PC-3 (cell line): ENCODE measurements around the gene PTPRN2.

Source experiments
- CTCF ChIP-seq: fragments of 300-600 bp; sonication (generic); conservative IDR thresholded peaks from 2 replicates; pipeline ENCODE4 v1.5.1; 2017; ENCODE audit warnings: antibody characterized with exemption, low read depth, mild to moderate bottlenecking, low read length
- EZH2 ChIP-seq: fragments of 300-600 bp; sonication (generic); IDR thresholded peaks from one replicate; pipeline ENCODE4 v1.6.1; 2017; ENCODE audit warnings: antibody characterized with exemption, mild to moderate bottlenecking, low read length; ENCODE audit not compliant: unreplicated experiment
- EZH2phosphoT487 ChIP-seq: fragments of 300-600 bp; sonication (generic); IDR thresholded peaks from 2 replicates; pipeline ENCODE4 v1.6.1; 2018; ENCODE audit warnings: mild to moderate bottlenecking, antibody characterized with exemption, low read length, borderline replicate concordance

GRCh38 chr7:157897681-157898080 lies 689.9 kb downstream of the PTPRN2 start:
- TF ChIP-seq EZH2, result no peak
- no peak for TF ChIP-seq CTCF
- TF ChIP-seq EZH2phosphoT487, result no peak
